HepG2 (cell line): ENCODE measurements around the gene CSRNP3. TPM values are rescaled to one million over a fixed set of nuclear protein-coding genes. Genes with fewer than 3 reads are reported as not detected.

Experiments used
- ATAC-seq: fragments of 200-7000 bp; cut with Tn5 transposase; 3 replicates; pipeline ENCODE4 v1.9.1; 2020; ENCODE audit warnings: mild to moderate bottlenecking, moderate library complexity
- BruUV-seq: library from RNA; stranded (reverse); fragments of 400-500 nt; replicated peaks from 2 replicates; lab custom pipeline; 2021; lab: Mats Ljungman, UMichigan
- CTCF ChIA-PET: fragments of 300-600 bp; formaldehyde crosslinking; extraction: SDS; loops from one replicate; lab custom pipeline; 2021; ENCODE audit warnings: low total read pairs, inconsistent platforms, low intra/inter-chr PET ratio; lab: Yijun Ruan, JAX
- POLR2A ChIA-PET: fragments of 350-600 bp; sonication (Branson Sonifier 250); formaldehyde crosslinking; loops from one replicate; lab custom pipeline; 2020; ENCODE audit warnings: antibody characterized with exemption, inconsistent platforms; lab: Yijun Ruan, JAX
- DNase-seq: peaks from one replicate; pipeline ENCODE4 v3.0.0-alpha.2; 2015; ENCODE audit warnings: low spot score
- FAIRE-seq: peaks from 3 replicates; lab custom pipeline; 2011; peaks lifted over from hg19 to GRCh38; lab: Jason Lieb, UNC
- H2AFZ ChIP-seq: one replicate; pipeline ENCODE4 v1.6.1; 2011; ENCODE audit warnings: low read length, inconsistent platforms
- H3K27ac ChIP-seq: fragments of 300-600 bp; 3 replicates; pipeline ENCODE4 v1.8.0; 2011; ENCODE audit warnings: mixed run types, mild to moderate bottlenecking, mixed read lengths, low read length, inconsistent platforms; ENCODE audit not compliant: insufficient read depth; ENCODE audit errors: extremely low read length
- H3K27me3 ChIP-seq, 2 experiments: fragments of 200-600 bp in 1 of 2; 2 replicates in 1 of 2; 3 replicates in 1 of 2; pipeline versions ENCODE4 v1.6.0 to v1.8.0; 2011; ENCODE audit warnings: low read length in 2 of 2, mild to moderate bottlenecking in 2 of 2, moderate library complexity in 2 of 2, inconsistent platforms in 1 of 2; ENCODE audit not compliant: insufficient read depth in 2 of 2, control insufficient read depth in 1 of 2
- H3K36me3 ChIP-seq, 2 experiments: fragments of 200-600 bp in 1 of 2; replicated peaks in 1 of 2; 2 replicates in 1 of 2; 3 replicates in 1 of 2; pipeline versions ENCODE4 v1.5.1 to v1.8.0; 2011; ENCODE audit warnings: low read length in 2 of 2, inconsistent platforms in 1 of 2; ENCODE audit not compliant: insufficient read depth in 2 of 2, control insufficient read depth in 1 of 2
- H3K4me1 ChIP-seq: 2 replicates; pipeline ENCODE4 v1.5.1; 2012; ENCODE audit warnings: low read length, inconsistent platforms; ENCODE audit not compliant: insufficient read depth
- H3K4me2 ChIP-seq: 2 replicates; pipeline ENCODE4 v1.6.0; 2011; ENCODE audit warnings: low read depth, low read length, inconsistent platforms
- H3K4me3 ChIP-seq, 3 experiments: fragments of 200-600 bp in 1 of 3; sonication (generic), shearing (Covaris generic) in 1 of 3; replicated peaks in 1 of 3; 2 replicates each; pipeline ENCODE4 v1.5.1; 2011 to 2016; ENCODE audit warnings: low read length in 3 of 3, inconsistent platforms in 2 of 3, low read depth in 2 of 3, mild to moderate bottlenecking in 2 of 3, control low read depth in 1 of 3, mixed read lengths in 1 of 3; ENCODE audit not compliant: insufficient read depth in 1 of 3
- H3K79me2 ChIP-seq: one replicate; pipeline ENCODE4 v1.6.1; 2011; ENCODE audit warnings: low read length, inconsistent platforms; ENCODE audit not compliant: insufficient read depth
- H3K9ac ChIP-seq: 2 replicates; pipeline ENCODE4 v1.6.0; 2011; ENCODE audit warnings: mild to moderate bottlenecking, low read depth, low read length, inconsistent platforms; ENCODE audit not compliant: insufficient read depth
- H3K9me3 ChIP-seq: 2 replicates; pipeline ENCODE4 v1.5.1; 2012; ENCODE audit warnings: mild to moderate bottlenecking, low read length
- H4K20me1 ChIP-seq: 2 replicates; pipeline ENCODE4 v1.6.0; 2011; ENCODE audit warnings: inconsistent platforms, mild to moderate bottlenecking, low read length, moderate library complexity; ENCODE audit not compliant: insufficient read depth
- CTCF ChIP-seq: sonication (generic); formaldehyde crosslinking; IDR thresholded peaks from 2 replicates; pipeline ENCODE4 v1.5.0; 2020; ENCODE audit warnings: mild to moderate bottlenecking, missing genetic modification reagents, moderate library complexity
- EZH2 ChIP-seq: conservative IDR thresholded peaks from 2 replicates; pipeline ENCODE4 v1.6.1; 2012; ENCODE audit warnings: mild to moderate bottlenecking, low read depth, low read length, moderate library complexity
- IRF1 ChIP-seq: sonication (generic); formaldehyde crosslinking; IDR thresholded peaks from 2 replicates; pipeline ENCODE4 v1.4.0; 2020; ENCODE audit warnings: low read depth, mild to moderate bottlenecking, missing genetic modification reagents
- MAF1 ChIP-seq: sonication (generic); formaldehyde crosslinking; IDR thresholded peaks from 2 replicates; pipeline ENCODE4 v1.5.0; 2020; ENCODE audit warnings: missing genetic modification reagents, borderline replicate concordance
- MEIS1 ChIP-seq: sonication (generic); formaldehyde crosslinking; IDR thresholded peaks from 2 replicates; pipeline ENCODE4 v1.9.0; 2021; ENCODE audit warnings: mild to moderate bottlenecking, missing genetic modification reagents, moderate library complexity, borderline replicate concordance
- MXD3 ChIP-seq: IDR thresholded peaks from 2 replicates; pipeline ENCODE4 v1.6.1; 2016; ENCODE audit warnings: mild to moderate bottlenecking, missing biosample characterization, missing genetic modification reagents
- NCOR1 ChIP-seq: fragments of 200-600 bp; sonication (generic); IDR thresholded peaks from 2 replicates; pipeline ENCODE4 v1.7.0; 2017; ENCODE audit warnings: antibody characterized with exemption, low read length, borderline replicate concordance
- NR0B2 ChIP-seq: sonication (generic); formaldehyde crosslinking; IDR thresholded peaks from 2 replicates; pipeline ENCODE4 v1.4.0; 2020; ENCODE audit warnings: mild to moderate bottlenecking, missing genetic modification reagents
- RBAK ChIP-seq: sonication (generic); formaldehyde crosslinking; IDR thresholded peaks from 2 replicates; pipeline ENCODE4 v1.5.1; 2020; ENCODE audit warnings: mild to moderate bottlenecking, missing genetic modification reagents
- TARDBP ChIP-seq: sonication (generic); formaldehyde crosslinking; IDR thresholded peaks from 2 replicates; pipeline ENCODE4 v1.8.0; 2022; ENCODE audit warnings: mild to moderate bottlenecking, missing genetic modification reagents
- ZBTB1 ChIP-seq: sonication (generic); formaldehyde crosslinking; IDR thresholded peaks from 2 replicates; pipeline ENCODE4 v1.4.0; 2020; ENCODE audit warnings: missing genetic modification reagents, borderline replicate concordance
- ZFP1 ChIP-seq: IDR thresholded peaks from 2 replicates; pipeline ENCODE4 v1.6.1; 2016
- ZNF30 ChIP-seq: sonication (generic); formaldehyde crosslinking; IDR thresholded peaks from 2 replicates; pipeline ENCODE4 v1.5.0; 2020; ENCODE audit warnings: mild to moderate bottlenecking, missing genetic modification reagents
- ZNF431 ChIP-seq: sonication (generic); formaldehyde crosslinking; IDR thresholded peaks from 2 replicates; pipeline ENCODE4 v1.9.0; 2022; ENCODE audit warnings: missing genetic modification reagents, low read depth, mild to moderate bottlenecking, borderline replicate concordance
- ZNF512B ChIP-seq: sonication (generic); formaldehyde crosslinking; IDR thresholded peaks from 2 replicates; pipeline ENCODE4 v1.5.1; 2020; ENCODE audit warnings: missing genetic modification reagents, mild to moderate bottlenecking, borderline replicate concordance
- ZNF720 ChIP-seq: sonication (generic); formaldehyde crosslinking; IDR thresholded peaks from 2 replicates; pipeline ENCODE4 v1.4.0; 2020; ENCODE audit warnings: missing genetic modification reagents
- ZSCAN20 ChIP-seq: sonication (generic); formaldehyde crosslinking; IDR thresholded peaks from 2 replicates; pipeline ENCODE4 v1.4.0; 2020; ENCODE audit warnings: missing genetic modification reagents, mild to moderate bottlenecking, borderline replicate concordance
- ZSCAN29 ChIP-seq: sonication (generic); formaldehyde crosslinking; conservative IDR thresholded peaks from 2 replicates; pipeline ENCODE4 v1.4.0; 2020; ENCODE audit warnings: mild to moderate bottlenecking, missing genetic modification reagents
- WGBS: methylation state at CpG from one replicate; pipeline ENCODE4 v1.1.6; 2017; ENCODE audit warnings: low lambda C conversion rate; 5-methylcytosine and 5-hydroxymethylcytosine counted together
- in situ Hi-C: cut with HindIII; loops from 2 replicates; pipeline ENCODE4 v1.10.0; 2017; ENCODE audit warnings: low pct_unique_long_range_greater_than_20kb; ENCODE audit not compliant: extremely low pct_ligation_motif_present
- intact Hi-C: fragments of 100-400 bp; cut with micrococcal nuclease; formaldehyde crosslinking; loops from one replicate; pipeline ENCODE4 v1.10.0; 2022; ENCODE audit not compliant: unreplicated experiment
- polyA plus RNA-seq, 8 experiments: library from polyadenylated mRNA; depleted of rRNA in 3 of 8; stranded (reverse) in 7 of 8; unstranded in 1 of 8; fragments of >200 nt; fragmentation: Illumina TruSeq in 4 of 8; extraction: Trizol in 4 of 8; gene quantifications; 2 replicates each; pipeline versions ENCODE4 v1.2.1 to v1.2.3, GENCODE V29; 2011 to 2016; ENCODE audit warnings: low read depth in 4 of 8, missing spikeins in 1 of 8, mixed read lengths in 1 of 8; ENCODE audit not compliant: insufficient read depth in 1 of 8
- total RNA-seq, 5 experiments: library from RNA; depleted of rRNA; stranded (reverse); fragments of >200 nt; fragmentation: Illumina TruSeq; extraction: Trizol; gene quantifications; 2 replicates each; pipeline ENCODE4 v1.2.3, GENCODE V29; 2016; ENCODE audit warnings: low read depth in 1 of 5

CSRNP3 gene
- total and polyA plus RNA-seq, 2 of the 13 experiments (the other 11 are each of a cell fraction or from before 2014, with no cell fraction given): not detected

- no peak for TF ChIP-seq ZNF512B
- TF ChIP-seq ZSCAN29 (CRISPR knock-in tag): no peak
- no peak for TF ChIP-seq ZSCAN20 (CRISPR knock-in tag)
- no peak for TF ChIP-seq IRF1
- no peak for TF ChIP-seq MXD3 (CRISPR knock-in tag)
Measured at GRCh38 chr2:165566008-165566407, 96.5 kb downstream of the CSRNP3 start (continued).

GRCh38 chr2:165567273-165567672, 97.8 kb downstream of the CSRNP3 start:
- POLR2A ChIA-PET: no interaction called here
- TF ChIP-seq TARDBP: no peak
- no peak for TF ChIP-seq ZSCAN29 (CRISPR knock-in tag)
- TF ChIP-seq ZNF720 (CRISPR knock-in tag): no peak
- TF ChIP-seq NR0B2 (CRISPR knock-in tag): no peak
- no peak for TF ChIP-seq NCOR1
- no peak for TF ChIP-seq EZH2
- no peak for TF ChIP-seq ZBTB1
- no peak for TF ChIP-seq MAF1 (CRISPR knock-in tag)
- no peak for TF ChIP-seq CTCF (CRISPR knock-in tag)
- TF ChIP-seq ZFP1 (CRISPR knock-in tag): no peak
- TF ChIP-seq ZNF431 (CRISPR knock-in tag): no peak
- TF ChIP-seq MEIS1 (CRISPR knock-in tag): no peak
- no peak for TF ChIP-seq ZNF30 (CRISPR knock-in tag)
- TF ChIP-seq RBAK (CRISPR knock-in tag): no peak

More at GRCh38 chr2:165567273-165567672, 97.8 kb downstream of the CSRNP3 start:
- 2% methylated on average over 2 of the region's 2 CpGs for WGBS
- H3K4me1 ChIP-seq: no peaks in the 10 kb centered on the region
- no peaks in the 10 kb centered on the region for H3K79me2 ChIP-seq
- in situ Hi-C loops: no loop called here
- no peaks in the 10 kb centered on the region for H4K20me1 ChIP-seq
- FAIRE-seq (no peak), DNase-seq (no peak), ATAC-seq (no peak)
- no peaks in the 10 kb centered on the region for H3K36me3 ChIP-seq
- no peaks in the 10 kb centered on the region for H3K27me3 ChIP-seq
- H3K9me3 ChIP-seq: no peaks in the 10 kb centered on the region
- no peak overlapping the region for H3K27ac ChIP-seq
- CTCF ChIA-PET: no interaction called here
- H2AFZ ChIP-seq: no peak overlapping the region
- no peak overlapping the region for H3K4me2 ChIP-seq
- no peak overlapping the region for H3K4me3 ChIP-seq
- intact Hi-C loops: no loop called here
- H3K9ac ChIP-seq: no peak overlapping the region
- no TSS peak for BruUV-seq
